ENCODE data around the gene PARD3.

DNA sequence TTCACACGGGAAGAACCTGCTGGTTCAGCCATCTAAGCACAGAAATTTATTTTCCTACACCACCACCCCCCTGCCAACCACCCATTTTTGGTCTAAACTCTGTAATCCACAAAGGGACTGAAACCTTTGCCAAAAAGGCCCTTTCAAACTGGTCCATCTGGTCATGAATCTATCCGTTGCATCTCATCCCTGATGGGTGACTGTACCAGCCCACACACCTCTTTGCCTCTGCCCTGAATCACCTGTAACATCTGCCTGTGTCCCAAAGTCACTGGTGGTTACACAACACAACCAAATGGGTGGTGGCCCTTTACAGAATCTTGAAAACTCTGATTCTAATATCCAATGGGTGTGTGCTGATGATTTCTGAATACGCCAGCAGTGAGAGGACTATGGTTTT, 503.4 kb downstream of the PARD3 start:
- TF ChIP-seq, protein P1, sequence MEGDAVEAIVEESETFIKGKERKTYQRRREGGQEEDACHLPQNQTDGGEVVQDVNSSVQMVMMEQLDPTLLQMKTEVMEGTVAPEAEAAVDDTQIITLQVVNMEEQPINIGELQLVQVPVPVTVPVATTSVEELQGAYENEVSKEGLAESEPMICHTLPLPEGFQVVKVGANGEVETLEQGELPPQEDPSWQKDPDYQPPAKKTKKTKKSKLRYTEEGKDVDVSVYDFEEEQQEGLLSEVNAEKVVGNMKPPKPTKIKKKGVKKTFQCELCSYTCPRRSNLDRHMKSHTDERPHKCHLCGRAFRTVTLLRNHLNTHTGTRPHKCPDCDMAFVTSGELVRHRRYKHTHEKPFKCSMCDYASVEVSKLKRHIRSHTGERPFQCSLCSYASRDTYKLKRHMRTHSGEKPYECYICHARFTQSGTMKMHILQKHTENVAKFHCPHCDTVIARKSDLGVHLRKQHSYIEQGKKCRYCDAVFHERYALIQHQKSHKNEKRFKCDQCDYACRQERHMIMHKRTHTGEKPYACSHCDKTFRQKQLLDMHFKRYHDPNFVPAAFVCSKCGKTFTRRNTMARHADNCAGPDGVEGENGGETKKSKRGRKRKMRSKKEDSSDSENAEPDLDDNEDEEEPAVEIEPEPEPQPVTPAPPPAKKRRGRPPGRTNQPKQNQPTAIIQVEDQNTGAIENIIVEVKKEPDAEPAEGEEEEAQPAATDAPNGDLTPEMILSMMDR (conservative IDR thresholded peaks at IDR 0.05; ENCODE audit: low read depth, low read length) = no peak
- no peak for TF ChIP-seq EZH2 (IDR thresholded peaks at IDR 0.05; ENCODE audit: low read length, unreplicated experiment)
